Panc1 (cell line): ENCODE measurements around the gene AMIGO3. TPM values are rescaled to one million over a fixed set of nuclear protein-coding genes. Genes with fewer than 3 reads are reported as not detected.

Experiments used
- ATAC-seq: fragments of 200-7000 bp; cut with Tn5 transposase; 2 replicates; pipeline ENCODE4 v1.9.1; 2020; ENCODE audit warnings: mild to moderate bottlenecking, moderate library complexity
- BruUV-seq: library from RNA; stranded (reverse); fragments of 400-500 nt; replicated peaks from 2 replicates; lab custom pipeline; 2021; lab: Mats Ljungman, UMichigan
- CTCF ChIA-PET: fragments of 300-600 bp; sonication (Branson Sonifier 250); formaldehyde crosslinking; loops from one replicate; lab custom pipeline; 2022; ENCODE audit warnings: antibody characterized with exemption; lab: Charles Lee
- POLR2A ChIA-PET: fragments of 300-600 bp; sonication (Branson Sonifier 250); formaldehyde crosslinking; loops from one replicate; lab custom pipeline; 2022; ENCODE audit warnings: antibody characterized with exemption; lab: Charles Lee
- DNase-seq: peaks from one replicate; pipeline ENCODE4 v3.0.0-alpha.2; 2010; ENCODE audit warnings: low read depth, low spot score
- H3K27ac ChIP-seq: 2 replicates; pipeline ENCODE4 v1.5.1; 2011; ENCODE audit warnings: mild to moderate bottlenecking, low read length, inconsistent platforms
- H3K27me3 ChIP-seq: fragments of 200-500 bp; sonication (Bioruptor generic); 2 replicates; pipeline ENCODE4 v1.6.0; 2014; ENCODE audit warnings: low read length, inconsistent platforms; ENCODE audit not compliant: control insufficient read depth, insufficient read depth
- H3K36me3 ChIP-seq: fragments of 200-500 bp; sonication (Bioruptor generic); 2 replicates; pipeline ENCODE4 v1.5.1; 2014; ENCODE audit warnings: inconsistent platforms, mild to moderate bottlenecking, low read length, moderate library complexity; ENCODE audit not compliant: control insufficient read depth, insufficient read depth
- H3K4me1 ChIP-seq: 2 replicates; pipeline ENCODE4 v1.5.1; 2011; ENCODE audit warnings: inconsistent platforms, mild to moderate bottlenecking, low read length, moderate library complexity; ENCODE audit not compliant: control insufficient read depth, insufficient read depth
- H3K4me3 ChIP-seq, 2 experiments: 2 replicates each; pipeline ENCODE4 v1.5.1; 2011 to 2012; ENCODE audit warnings: low read depth in 2 of 2, low read length in 2 of 2, mild to moderate bottlenecking in 2 of 2, inconsistent platforms in 1 of 2, moderate library complexity in 1 of 2
- H3K9me3 ChIP-seq: fragments of 200-500 bp; sonication (Bioruptor generic); 2 replicates; pipeline ENCODE4 v1.5.1; 2014; ENCODE audit warnings: low read depth, mild to moderate bottlenecking, inconsistent platforms, low read length, moderate library complexity; ENCODE audit not compliant: control insufficient read depth, insufficient read depth
- POLR2AphosphoS5 ChIP-seq: IDR thresholded peaks from 2 replicates; pipeline ENCODE4 v1.6.1; 2012; ENCODE audit warnings: mild to moderate bottlenecking, low read depth, low read length, moderate library complexity
- SIN3A ChIP-seq: IDR thresholded peaks from 2 replicates; pipeline ENCODE4 v1.6.1; 2012; ENCODE audit warnings: low read depth, mild to moderate bottlenecking, low read length, moderate library complexity, borderline replicate concordance; ENCODE audit not compliant: insufficient read depth
- TCF7L2 ChIP-seq: IDR thresholded peaks from 2 replicates; pipeline ENCODE4 v1.6.1; 2011; ENCODE audit warnings: mild to moderate bottlenecking, low read depth, low read length, inconsistent platforms
- in situ Hi-C: cut with HindIII; loops from 2 replicates; pipeline ENCODE4 v1.10.0; 2016; ENCODE audit warnings: low sequenced_read_pairs, low pct_unique_long_range_greater_than_20kb
- intact Hi-C: fragments of 100-400 bp; cut with micrococcal nuclease; formaldehyde crosslinking; loops from one replicate; pipeline ENCODE4 v1.10.0; 2022; ENCODE audit not compliant: unreplicated experiment
- total RNA-seq: library from RNA; stranded (reverse); gene quantifications from one replicate; pipeline ENCODE4 v1.2.1, GENCODE V29; 2021; ENCODE audit not compliant: unreplicated experiment
- TF ChIP-seq, protein P1 (sequence below), 2 experiments: IDR thresholded peaks; 2 replicates each; pipeline ENCODE4 v1.6.1; 2011 to 2012; ENCODE audit warnings: low read depth in 2 of 2, control low read depth in 1 of 2, low read length in 1 of 2, mild to moderate bottlenecking in 1 of 2, moderate library complexity in 1 of 2; ENCODE audit not compliant: insufficient read depth in 1 of 2
- TF ChIP-seq, protein P2 (sequence below): fragments of 450-650 bp; IDR thresholded peaks from 2 replicates; pipeline ENCODE4 v1.5.1; 2017; ENCODE audit warnings: mild to moderate bottlenecking

AMIGO3 gene
- total RNA-seq, 1 experiment from 2014 or later: 0.72 TPM

DNA sequence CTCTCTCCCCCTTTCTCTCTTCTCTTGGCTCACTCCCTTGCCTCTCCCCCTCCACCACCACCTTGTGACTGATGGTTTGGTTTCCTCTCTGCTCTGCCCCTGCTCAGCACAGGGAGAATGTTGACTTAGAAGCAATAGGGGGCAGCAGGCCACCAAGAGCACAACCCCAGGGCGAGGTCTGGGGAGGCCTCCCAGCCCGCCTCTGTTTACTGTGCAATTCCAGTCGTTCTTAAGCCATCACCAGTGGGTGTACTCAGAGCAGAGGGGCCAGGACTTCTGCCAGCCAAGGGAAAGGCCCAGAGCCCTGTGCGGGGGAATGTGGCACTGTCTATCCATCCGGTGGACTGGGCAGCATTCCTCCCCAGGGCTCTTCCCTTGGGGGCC is 51.1 kb downstream of the AMIGO3 start:
- Histone ChIP-seq H3K36me3 (no peaks in the 10 kb centered on the region), H3K4me1 (peaks cover 11% of the 10 kb centered on the region), H3K27ac (no peak overlapping the region), H3K4me3 (no peak overlapping the region), H3K27me3 (no peaks in the 10 kb centered on the region), H3K9me3 (no peaks in the 10 kb centered on the region)
- DNase-seq (no peak), ATAC-seq (no peak)
- BruUV-seq: no TSS peak
- in situ Hi-C loops: no loop called here
- CTCF ChIA-PET: no interaction called here
- TF ChIP-seq TCF7L2: no peak
- no peak for TF ChIP-seq POLR2AphosphoS5
- TF ChIP-seq, protein P1, sequence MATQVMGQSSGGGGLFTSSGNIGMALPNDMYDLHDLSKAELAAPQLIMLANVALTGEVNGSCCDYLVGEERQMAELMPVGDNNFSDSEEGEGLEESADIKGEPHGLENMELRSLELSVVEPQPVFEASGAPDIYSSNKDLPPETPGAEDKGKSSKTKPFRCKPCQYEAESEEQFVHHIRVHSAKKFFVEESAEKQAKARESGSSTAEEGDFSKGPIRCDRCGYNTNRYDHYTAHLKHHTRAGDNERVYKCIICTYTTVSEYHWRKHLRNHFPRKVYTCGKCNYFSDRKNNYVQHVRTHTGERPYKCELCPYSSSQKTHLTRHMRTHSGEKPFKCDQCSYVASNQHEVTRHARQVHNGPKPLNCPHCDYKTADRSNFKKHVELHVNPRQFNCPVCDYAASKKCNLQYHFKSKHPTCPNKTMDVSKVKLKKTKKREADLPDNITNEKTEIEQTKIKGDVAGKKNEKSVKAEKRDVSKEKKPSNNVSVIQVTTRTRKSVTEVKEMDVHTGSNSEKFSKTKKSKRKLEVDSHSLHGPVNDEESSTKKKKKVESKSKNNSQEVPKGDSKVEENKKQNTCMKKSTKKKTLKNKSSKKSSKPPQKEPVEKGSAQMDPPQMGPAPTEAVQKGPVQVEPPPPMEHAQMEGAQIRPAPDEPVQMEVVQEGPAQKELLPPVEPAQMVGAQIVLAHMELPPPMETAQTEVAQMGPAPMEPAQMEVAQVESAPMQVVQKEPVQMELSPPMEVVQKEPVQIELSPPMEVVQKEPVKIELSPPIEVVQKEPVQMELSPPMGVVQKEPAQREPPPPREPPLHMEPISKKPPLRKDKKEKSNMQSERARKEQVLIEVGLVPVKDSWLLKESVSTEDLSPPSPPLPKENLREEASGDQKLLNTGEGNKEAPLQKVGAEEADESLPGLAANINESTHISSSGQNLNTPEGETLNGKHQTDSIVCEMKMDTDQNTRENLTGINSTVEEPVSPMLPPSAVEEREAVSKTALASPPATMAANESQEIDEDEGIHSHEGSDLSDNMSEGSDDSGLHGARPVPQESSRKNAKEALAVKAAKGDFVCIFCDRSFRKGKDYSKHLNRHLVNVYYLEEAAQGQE (IDR thresholded peaks at IDR 0.05; ENCODE audit: insufficient read depth in 1 of 2, low read depth in 2 of 2, low read length in 1 of 2): no peak
- TF ChIP-seq, protein P2, sequence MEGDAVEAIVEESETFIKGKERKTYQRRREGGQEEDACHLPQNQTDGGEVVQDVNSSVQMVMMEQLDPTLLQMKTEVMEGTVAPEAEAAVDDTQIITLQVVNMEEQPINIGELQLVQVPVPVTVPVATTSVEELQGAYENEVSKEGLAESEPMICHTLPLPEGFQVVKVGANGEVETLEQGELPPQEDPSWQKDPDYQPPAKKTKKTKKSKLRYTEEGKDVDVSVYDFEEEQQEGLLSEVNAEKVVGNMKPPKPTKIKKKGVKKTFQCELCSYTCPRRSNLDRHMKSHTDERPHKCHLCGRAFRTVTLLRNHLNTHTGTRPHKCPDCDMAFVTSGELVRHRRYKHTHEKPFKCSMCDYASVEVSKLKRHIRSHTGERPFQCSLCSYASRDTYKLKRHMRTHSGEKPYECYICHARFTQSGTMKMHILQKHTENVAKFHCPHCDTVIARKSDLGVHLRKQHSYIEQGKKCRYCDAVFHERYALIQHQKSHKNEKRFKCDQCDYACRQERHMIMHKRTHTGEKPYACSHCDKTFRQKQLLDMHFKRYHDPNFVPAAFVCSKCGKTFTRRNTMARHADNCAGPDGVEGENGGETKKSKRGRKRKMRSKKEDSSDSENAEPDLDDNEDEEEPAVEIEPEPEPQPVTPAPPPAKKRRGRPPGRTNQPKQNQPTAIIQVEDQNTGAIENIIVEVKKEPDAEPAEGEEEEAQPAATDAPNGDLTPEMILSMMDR: no peak
- no peak for TF ChIP-seq SIN3A
- POLR2A ChIA-PET: no interaction called here
- intact Hi-C loops: no loop called here

DNA sequence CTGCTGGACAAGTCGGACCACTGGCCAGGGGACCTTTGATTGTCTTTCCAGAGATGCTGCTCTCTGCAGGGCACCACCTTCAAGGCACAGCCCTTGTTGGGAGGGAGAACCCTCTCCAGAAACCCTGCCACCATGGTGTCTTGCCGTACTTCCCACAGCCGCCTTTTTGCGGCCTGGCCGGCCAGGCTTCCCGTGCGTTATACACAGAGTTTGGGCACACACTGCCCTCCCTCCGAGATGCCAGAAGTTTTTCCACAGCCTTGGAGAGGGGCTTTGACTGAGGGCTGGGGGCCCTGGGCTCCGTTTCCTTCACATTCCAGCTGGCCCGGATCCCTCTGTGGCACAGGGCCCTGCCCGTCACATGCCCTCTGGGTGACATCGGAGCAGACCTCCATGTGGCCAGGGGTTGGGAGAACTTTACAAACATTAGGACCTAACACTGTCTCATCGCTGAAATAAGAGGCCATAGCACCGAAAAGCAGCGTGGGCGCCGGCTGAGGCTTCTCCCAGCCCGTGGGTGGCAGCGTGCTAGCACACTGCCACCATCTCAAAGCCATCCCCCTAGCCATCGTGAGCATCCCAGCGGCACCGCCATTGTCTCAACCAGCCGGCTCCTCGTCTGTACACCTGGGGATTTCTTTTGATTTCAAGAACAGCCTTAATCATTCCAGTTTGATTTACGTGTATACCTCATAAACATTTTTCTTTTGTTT is 51.6 kb downstream of the AMIGO3 start:
- DNase-seq: no peak
- no peak for TF ChIP-seq TCF7L2
- no peak for TF ChIP-seq SIN3A
- H3K36me3 ChIP-seq: no peaks in the 10 kb centered on the region
- no peaks in the 10 kb centered on the region for H3K27me3 ChIP-seq
- ATAC-seq: no peak
- BruUV-seq: no TSS peak
- ChIA-PET CTCF (no interaction called here), POLR2A (no interaction called here)
- no peaks in the 10 kb centered on the region for H3K9me3 ChIP-seq
- no peak overlapping the region for H3K27ac ChIP-seq
- in situ Hi-C loops: no loop called here
- intact Hi-C loops: no loop called here
- H3K4me3 ChIP-seq: no peak overlapping the region
- peaks cover 11% of the 10 kb centered on the region for H3K4me1 ChIP-seq

Other genes with a start within 250 kb of the AMIGO3 start
- 160 TPM for gene DAG1, start 249.4 kb downstream of the AMIGO3 start, total RNA-seq
- gene BSN, start 165.2 kb downstream of the AMIGO3 start, total RNA-seq: 0.87 TPM
- gene APEH, start 45.3 kb downstream of the AMIGO3 start, total RNA-seq: 131 TPM
- gene MST1, start 30.2 kb downstream of the AMIGO3 start, total RNA-seq: 14.0 TPM
- gene RNF123, start 30.1 kb downstream of the AMIGO3 start, total RNA-seq: 23.1 TPM
- 28.4 TPM for gene GMPPB, start 4.3 kb upstream of the AMIGO3 start, total RNA-seq
- gene IP6K1, start 66.9 kb upstream of the AMIGO3 start, total RNA-seq: 39.8 TPM
- not detected for gene CDHR4, start 80.2 kb upstream of the AMIGO3 start, total RNA-seq
- 2.2 TPM for gene INKA1, start 83.6 kb upstream of the AMIGO3 start, total RNA-seq
- 12.5 TPM for gene UBA7, start 94.3 kb upstream of the AMIGO3 start, total RNA-seq
- gene TRAIP, start 136.9 kb upstream of the AMIGO3 start, total RNA-seq: 18.5 TPM
- 0.85 TPM for gene CAMKV, start 150.2 kb upstream of the AMIGO3 start, total RNA-seq
- gene MST1R, start 184.2 kb upstream of the AMIGO3 start, total RNA-seq: 27.5 TPM
- gene MON1A, start 210.1 kb upstream of the AMIGO3 start, total RNA-seq: 12.9 TPM
- gene RBM6, start 220.5 kb upstream of the AMIGO3 start, total RNA-seq: 43.6 TPM